PC-3 (cell line): ENCODE measurements around the gene DRGX. TPM values are rescaled to one million over a fixed set of nuclear protein-coding genes. Genes with fewer than 3 reads are reported as not detected.

Experiments used
- ATAC-seq: fragments of 200-7000 bp; cut with Tn5 transposase; 2 replicates; pipeline ENCODE4 v1.9.1; 2020; ENCODE audit warnings: mild to moderate bottlenecking, moderate library complexity
- BruUV-seq: library from RNA; stranded (reverse); fragments of 400-500 nt; replicated peaks from 2 replicates; lab custom pipeline; 2021; lab: Mats Ljungman, UMichigan
- CTCF ChIA-PET: fragments of 300-600 bp; sonication (Branson Sonifier 250); formaldehyde crosslinking; loops from one replicate; lab custom pipeline; 2022; ENCODE audit warnings: antibody characterized with exemption; lab: Charles Lee
- POLR2A ChIA-PET: fragments of 300-600 bp; sonication (Branson Sonifier 250); formaldehyde crosslinking; loops from one replicate; lab custom pipeline; 2022; ENCODE audit warnings: antibody characterized with exemption; ENCODE audit not compliant: unreplicated experiment; lab: Charles Lee
- DNase-seq: peaks from one replicate; pipeline ENCODE4 v3.0.0-alpha.2; 2015
- H2AFZ ChIP-seq: fragments of 300-600 bp; sonication (generic); 2 replicates; pipeline ENCODE4 v1.6.0; 2016; ENCODE audit warnings: antibody characterized with exemption, low read length
- H3F3A ChIP-seq: fragments of 300-600 bp; sonication (generic); one replicate; pipeline ENCODE4 v1.6.0; 2017; ENCODE audit warnings: antibody characterized with exemption, low read length, control low read depth, mild to moderate bottlenecking; ENCODE audit not compliant: unreplicated experiment
- H3K27ac ChIP-seq: fragments of 300-600 bp; sonication (generic); 2 replicates; pipeline ENCODE4 v1.5.1; 2016; ENCODE audit warnings: mild to moderate bottlenecking, low read length
- H3K27me3 ChIP-seq: fragments of 300-600 bp; sonication (generic); 2 replicates; pipeline ENCODE4 v1.6.1; 2016; ENCODE audit warnings: low read length, mixed read lengths
- H3K36me3 ChIP-seq: fragments of 300-600 bp; sonication (generic); 2 replicates; pipeline ENCODE4 v1.6.1; 2016; ENCODE audit warnings: low read depth, mixed run types, low read length, mixed read lengths
- H3K4me1 ChIP-seq: fragments of 300-600 bp; sonication (generic); 2 replicates; pipeline ENCODE4 v1.5.1; 2016; ENCODE audit warnings: low read length; ENCODE audit not compliant: insufficient read depth
- H3K4me2 ChIP-seq: fragments of 300-600 bp; sonication (generic); 2 replicates; pipeline ENCODE4 v1.6.0; 2016; ENCODE audit warnings: low read length
- H3K4me3 ChIP-seq: fragments of 300-600 bp; sonication (generic); 2 replicates; pipeline ENCODE4 v1.5.1; 2016; ENCODE audit warnings: mild to moderate bottlenecking, low read length, mixed read lengths
- H3K79me2 ChIP-seq: fragments of 300-600 bp; sonication (generic); 2 replicates; pipeline ENCODE4 v1.6.1; 2017; ENCODE audit warnings: low read length, mixed read lengths
- H3K9ac ChIP-seq: fragments of 300-600 bp; sonication (generic); 2 replicates; pipeline ENCODE4 v1.6.0; 2016; ENCODE audit warnings: mild to moderate bottlenecking, low read length
- H3K9me2 ChIP-seq: fragments of 300-600 bp; sonication (generic); replicated peaks from 2 replicates; pipeline ENCODE4 v1.6.1; 2016; ENCODE audit warnings: mixed run types, low read length, mixed read lengths
- H3K9me3 ChIP-seq: fragments of 300-600 bp; sonication (generic); 2 replicates; pipeline ENCODE4 v1.6.1; 2016; ENCODE audit warnings: low read length, mixed read lengths
- H4K20me1 ChIP-seq: fragments of 300-600 bp; sonication (generic); 2 replicates; pipeline ENCODE4 v1.6.1; 2016; ENCODE audit warnings: low read length, mixed read lengths
- EZH2 ChIP-seq: fragments of 300-600 bp; sonication (generic); IDR thresholded peaks from one replicate; pipeline ENCODE4 v1.6.1; 2017; ENCODE audit warnings: antibody characterized with exemption, mild to moderate bottlenecking, low read length; ENCODE audit not compliant: unreplicated experiment
- EZH2phosphoT487 ChIP-seq: fragments of 300-600 bp; sonication (generic); IDR thresholded peaks from 2 replicates; pipeline ENCODE4 v1.6.1; 2018; ENCODE audit warnings: mild to moderate bottlenecking, antibody characterized with exemption, low read length, borderline replicate concordance
- intact Hi-C: fragments of 100-400 bp; cut with micrococcal nuclease; formaldehyde crosslinking; loops from 2 replicates; pipeline ENCODE4 v1.9.0; 2023
- total RNA-seq: library from RNA; depleted of rRNA; stranded (reverse); fragments of >200 nt; gene quantifications from 2 replicates; pipeline ENCODE4 v1.2.3, GENCODE V29; 2014
- TF ChIP-seq, protein P1 (sequence below): fragments of 300-600 bp; sonication (generic); conservative IDR thresholded peaks from 2 replicates; pipeline ENCODE4 v1.5.1; 2017; ENCODE audit warnings: antibody characterized with exemption, low read depth, mild to moderate bottlenecking, low read length

DRGX gene
- total RNA-seq, 1 experiment from 2014 or later: 0.33 TPM

DNA sequence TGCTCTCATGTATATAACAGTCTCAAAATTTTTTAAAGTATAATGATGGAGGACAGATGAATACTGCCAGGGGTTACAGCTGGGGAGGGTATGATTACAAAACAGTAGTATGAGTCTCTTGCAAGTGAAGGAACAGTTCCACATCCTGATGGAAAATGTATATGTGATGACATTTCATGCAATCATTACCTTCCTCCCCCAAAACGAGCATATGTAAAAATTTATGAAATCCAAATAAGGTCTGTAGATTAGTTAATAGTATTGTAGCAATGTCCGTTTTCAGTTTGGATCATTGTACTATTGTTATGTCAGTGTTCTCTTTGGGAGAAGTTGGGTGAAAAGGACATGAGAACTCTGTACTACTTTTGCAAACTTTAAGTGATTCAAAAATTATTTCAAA is 38.0 kb downstream of the DRGX start:
- Histone ChIP-seq H3K4me2 (no peak overlapping the region), H3K9me3 (no peaks in the 10 kb centered on the region), H3K9me2 (no peaks in the 10 kb centered on the region), H3K27ac (no peak overlapping the region), H3K79me2 (no peaks in the 10 kb centered on the region), H4K20me1 (no peaks in the 10 kb centered on the region), H3K4me1 (0 out of 2 replicates have a peak, but pooled peaks cover 6% of the 10 kb centered on the region), H3F3A (no peaks in the 10 kb centered on the region), H3K36me3 (no peaks in the 10 kb centered on the region), H2AFZ (no peak overlapping the region), H3K27me3 (peaks cover 27% of the 10 kb centered on the region), H3K9ac (no peak overlapping the region), H3K4me3 (no peak overlapping the region)
- intact Hi-C loops: no loop called here
- DNase-seq (no peak), ATAC-seq (no peak)
- POLR2A ChIA-PET: no interaction called here
- no TSS peak for BruUV-seq
- CTCF ChIA-PET: no interaction called here
- TF ChIP-seq, protein P1, sequence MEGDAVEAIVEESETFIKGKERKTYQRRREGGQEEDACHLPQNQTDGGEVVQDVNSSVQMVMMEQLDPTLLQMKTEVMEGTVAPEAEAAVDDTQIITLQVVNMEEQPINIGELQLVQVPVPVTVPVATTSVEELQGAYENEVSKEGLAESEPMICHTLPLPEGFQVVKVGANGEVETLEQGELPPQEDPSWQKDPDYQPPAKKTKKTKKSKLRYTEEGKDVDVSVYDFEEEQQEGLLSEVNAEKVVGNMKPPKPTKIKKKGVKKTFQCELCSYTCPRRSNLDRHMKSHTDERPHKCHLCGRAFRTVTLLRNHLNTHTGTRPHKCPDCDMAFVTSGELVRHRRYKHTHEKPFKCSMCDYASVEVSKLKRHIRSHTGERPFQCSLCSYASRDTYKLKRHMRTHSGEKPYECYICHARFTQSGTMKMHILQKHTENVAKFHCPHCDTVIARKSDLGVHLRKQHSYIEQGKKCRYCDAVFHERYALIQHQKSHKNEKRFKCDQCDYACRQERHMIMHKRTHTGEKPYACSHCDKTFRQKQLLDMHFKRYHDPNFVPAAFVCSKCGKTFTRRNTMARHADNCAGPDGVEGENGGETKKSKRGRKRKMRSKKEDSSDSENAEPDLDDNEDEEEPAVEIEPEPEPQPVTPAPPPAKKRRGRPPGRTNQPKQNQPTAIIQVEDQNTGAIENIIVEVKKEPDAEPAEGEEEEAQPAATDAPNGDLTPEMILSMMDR: no peak
- TF ChIP-seq EZH2 (no peak), EZH2phosphoT487 (no peak)

- Histone ChIP-seq H3K27me3 (peaks cover 17% of the 10 kb centered on the region; the same call in 1 of the 2 replicates), H3F3A (no peaks in the 10 kb centered on the region), H4K20me1 (no peaks in the 10 kb centered on the region), H3K4me1 (peaks cover 12% of the 10 kb centered on the region), H3K27ac (no peak overlapping the region), H2AFZ (no peak overlapping the region), H3K79me2 (no peaks in the 10 kb centered on the region), H3K9ac (no peak overlapping the region), H3K4me2 (no peak overlapping the region), H3K4me3 (no peak overlapping the region), H3K9me2 (no peaks in the 10 kb centered on the region), H3K36me3 (no peaks in the 10 kb centered on the region), H3K9me3 (no peaks in the 10 kb centered on the region)
- DNase-seq: no peak
- ChIA-PET POLR2A (no interaction called here), CTCF (no interaction called here)
- TF ChIP-seq EZH2 (no peak), EZH2phosphoT487 (no peak)
- TF ChIP-seq, protein P1: no peak
- intact Hi-C loops: no loop called here
- BruUV-seq: no TSS peak
- no peak for ATAC-seq
Observed at GRCh38 chr10:49356944-49357343, 38.9 kb downstream of the DRGX start.

- H3K79me2 ChIP-seq: no peaks in the 10 kb centered on the region
- H2AFZ ChIP-seq: no peak overlapping the region
- peaks cover 14% of the 10 kb centered on the region; the same call in 1 of the 2 replicates for H3K27me3 ChIP-seq
- no peak overlapping the region for H3K4me3 ChIP-seq
- H3K4me1 ChIP-seq: peaks cover 19% of the 10 kb centered on the region
- DNase-seq (no peak), ATAC-seq (no peak)
- ChIA-PET CTCF (no interaction called here), POLR2A (no interaction called here)
- H3K4me2 ChIP-seq: no peak overlapping the region
- no peaks in the 10 kb centered on the region for H4K20me1 ChIP-seq
- no peak overlapping the region for H3K9ac ChIP-seq
- no peaks in the 10 kb centered on the region for H3K36me3 ChIP-seq
- intact Hi-C loops: no loop called here
- no TSS peak for BruUV-seq
- no peak overlapping the region for H3K27ac ChIP-seq
- H3K9me2 ChIP-seq: no peaks in the 10 kb centered on the region
- H3F3A ChIP-seq: no peaks in the 10 kb centered on the region
- H3K9me3 ChIP-seq: no peaks in the 10 kb centered on the region
- TF ChIP-seq EZH2: no peak
- TF ChIP-seq EZH2phosphoT487: no peak
Observed at GRCh38 chr10:49356181-49356580, 39.7 kb downstream of the DRGX start.
